Mesodermal cell (in vitro differentiated cells): ENCODE measurements around the gene CSNK1E.
A peak's percentile ranks its signal among the peaks of the same experiment; 100 is the strongest.

ENCODE experiments used
- H3K27ac ChIP-seq: 2 replicates; pipeline ENCODE4 v1.7.0; 2013; ENCODE audit warnings: mild to moderate bottlenecking, low read depth, low read length, moderate library complexity; ENCODE audit not compliant: severe bottlenecking
- H3K36me3 ChIP-seq: 2 replicates; pipeline ENCODE4 v1.7.1; 2013; ENCODE audit warnings: mild to moderate bottlenecking, low read length, moderate library complexity; ENCODE audit not compliant: control insufficient read depth, insufficient read depth
- H3K4me1 ChIP-seq: one replicate; pipeline ENCODE4 v1.7.1; 2013; ENCODE audit warnings: mild to moderate bottlenecking, low read length; ENCODE audit not compliant: insufficient read depth, control insufficient read depth, poor library complexity, severe bottlenecking
- H3K4me3 ChIP-seq: 2 replicates; pipeline ENCODE4 v1.7.0; 2013; ENCODE audit warnings: low read length, control low read depth, mild to moderate bottlenecking; ENCODE audit not compliant: insufficient read depth, poor library complexity, severe bottlenecking; ENCODE audit errors: extremely low read depth
- H3K9me3 ChIP-seq: 2 replicates; pipeline ENCODE4 v1.7.1; 2013; ENCODE audit warnings: mild to moderate bottlenecking, low read length, moderate library complexity; ENCODE audit not compliant: control insufficient read depth
- WGBS, 2 experiments: methylation state at CpG; one replicate each; pipeline ENCODE4 v1.1.5; 2013; ENCODE audit warnings: missing lambda C conversion rate in 2 of 2; ENCODE audit not compliant: insufficient coverage in 2 of 2; 5-methylcytosine and 5-hydroxymethylcytosine counted together

The CSNK1E gene

DNA sequence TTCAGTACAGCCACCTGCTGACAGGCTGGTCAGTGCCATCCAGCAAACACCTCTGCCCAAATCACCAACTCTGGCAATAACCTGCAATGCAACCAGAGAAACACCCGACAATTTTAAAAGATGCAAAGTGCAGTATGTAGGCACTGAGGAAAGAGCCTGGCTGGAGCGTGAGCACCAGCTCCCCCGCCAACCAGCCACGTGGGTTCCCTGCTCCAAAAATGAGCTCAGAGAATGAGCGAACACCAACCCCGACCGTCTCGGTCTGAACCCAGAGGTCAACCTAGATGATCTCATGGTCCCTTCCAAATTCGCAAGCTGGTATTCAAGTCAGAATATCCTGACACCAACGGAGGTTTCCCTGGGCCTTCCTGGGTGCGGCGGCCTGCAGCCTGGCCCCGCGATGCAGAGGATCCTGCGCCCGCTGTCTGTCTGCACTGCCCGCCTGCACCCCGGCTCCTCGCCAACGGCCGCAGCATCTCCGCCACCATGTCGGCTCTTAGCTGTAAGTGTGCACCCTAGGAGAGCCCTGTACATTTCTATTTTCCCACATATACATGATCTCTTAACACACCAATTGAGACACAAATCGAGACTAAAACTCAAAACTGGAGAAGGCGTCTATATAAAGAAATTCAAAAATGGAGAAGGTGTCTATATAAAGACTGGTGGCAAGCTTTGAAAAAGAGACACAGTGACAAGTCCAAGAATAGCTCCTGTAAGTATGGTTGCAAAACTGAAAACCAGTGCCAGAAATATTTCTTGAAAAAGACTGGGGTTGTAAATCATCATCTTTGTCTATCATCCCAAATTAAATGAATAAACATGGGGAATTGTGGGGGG lies 67.2 kb downstream of the CSNK1E start:
- Histone ChIP-seq H3K36me3 (peaks cover 50% of the 10 kb centered on the region), H3K4me1 (no peaks in the 10 kb centered on the region), H3K9me3 (peaks cover 6% of the 10 kb centered on the region), H3K27ac (no peak overlapping the region), H3K4me3 (no peak overlapping the region)
- 94 to 96% methylated on average over 17 to 19 of the region's 25 CpGs for WGBS, 2 experiments

DNA sequence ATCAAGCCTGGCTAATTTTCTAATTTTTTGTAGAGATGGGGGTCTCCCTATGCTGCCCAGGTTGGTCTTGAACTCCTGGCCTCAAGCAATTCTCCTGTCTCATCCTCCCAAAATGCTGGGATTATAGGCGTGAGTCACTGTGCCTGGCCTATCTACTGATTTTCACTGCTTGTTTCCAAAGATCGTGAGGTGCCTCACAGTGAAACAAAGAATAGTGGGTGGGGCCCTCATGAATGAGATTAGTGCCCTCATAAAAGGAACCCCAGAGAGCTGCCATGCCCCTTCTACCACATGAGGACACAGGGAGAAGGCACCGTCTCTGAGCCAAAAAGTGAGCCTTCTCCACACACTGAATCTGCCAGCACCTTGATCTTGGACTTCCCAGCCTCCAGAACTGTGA lies 67.9 kb downstream of the CSNK1E start:
- Histone ChIP-seq H3K4me3 (no peak overlapping the region), H3K27ac (no peak overlapping the region), H3K9me3 (peaks cover 6% of the 10 kb centered on the region), H3K4me1 (no peaks in the 10 kb centered on the region), H3K36me3 (peaks cover 54% of the 10 kb centered on the region)
- WGBS, 2 experiments, result 67 to 77% methylated on average over 1 to 2 of the region's 3 CpGs

DNA sequence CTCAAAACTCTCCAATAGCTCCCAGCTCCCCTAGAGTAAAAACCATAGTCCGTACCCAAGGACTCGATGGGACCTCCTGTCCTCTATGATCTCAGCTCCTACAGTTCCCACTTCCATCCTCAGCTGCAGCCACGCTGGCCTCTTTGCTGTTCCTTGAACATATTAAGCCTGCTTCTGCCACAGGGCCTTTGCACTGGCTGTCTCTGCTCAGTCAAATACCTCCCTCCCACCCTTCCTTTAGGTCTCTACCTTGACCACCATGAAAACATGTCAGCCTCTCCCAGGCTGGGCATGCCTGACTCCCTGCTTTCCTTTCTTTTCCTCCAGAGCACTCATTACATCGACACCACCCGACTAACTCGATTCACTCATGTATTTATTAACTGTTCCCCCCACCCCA lies 69.0 kb downstream of the CSNK1E start:
- 99% methylated on average over 6 of the region's 6 CpGs for WGBS, 2 experiments
- peaks cover 6% of the 10 kb centered on the region for H3K9me3 ChIP-seq
- no peak overlapping the region for H3K27ac ChIP-seq
- H3K4me1 ChIP-seq, result peaks cover 9% of the 10 kb centered on the region
- no peak overlapping the region for H3K4me3 ChIP-seq
- peaks cover 64% of the 10 kb centered on the region for H3K36me3 ChIP-seq

DNA sequence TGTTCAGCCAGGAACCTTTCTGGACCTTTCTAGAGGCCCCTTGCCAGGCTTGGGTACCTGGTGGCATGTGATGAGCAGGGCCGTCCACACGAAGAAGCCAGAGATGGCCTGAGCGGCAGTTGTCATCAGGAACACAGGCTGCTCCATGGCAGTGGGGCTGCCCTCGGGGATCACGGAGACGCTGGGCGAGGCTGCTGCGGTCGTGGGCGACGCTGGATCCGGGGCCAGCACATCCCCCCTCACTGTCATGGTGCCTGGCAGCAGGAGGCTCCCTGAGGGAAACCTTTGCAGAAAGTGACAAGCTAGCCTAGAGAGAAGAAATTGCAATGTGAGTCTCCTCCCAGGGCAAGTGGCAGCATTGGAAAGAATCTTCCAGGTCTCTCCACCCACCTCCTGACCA lies 69.5 kb downstream of the CSNK1E start:
- 95 to 99% methylated on average over 10 to 12 of the region's 12 CpGs for WGBS, 2 experiments
- no peak overlapping the region for H3K4me3 ChIP-seq
- no peak overlapping the region for H3K27ac ChIP-seq
- H3K4me1 ChIP-seq, result peaks cover 13% of the 10 kb centered on the region
- peaks cover 65% of the 10 kb centered on the region for H3K36me3 ChIP-seq
- H3K9me3 ChIP-seq, result peaks cover 6% of the 10 kb centered on the region

DNA sequence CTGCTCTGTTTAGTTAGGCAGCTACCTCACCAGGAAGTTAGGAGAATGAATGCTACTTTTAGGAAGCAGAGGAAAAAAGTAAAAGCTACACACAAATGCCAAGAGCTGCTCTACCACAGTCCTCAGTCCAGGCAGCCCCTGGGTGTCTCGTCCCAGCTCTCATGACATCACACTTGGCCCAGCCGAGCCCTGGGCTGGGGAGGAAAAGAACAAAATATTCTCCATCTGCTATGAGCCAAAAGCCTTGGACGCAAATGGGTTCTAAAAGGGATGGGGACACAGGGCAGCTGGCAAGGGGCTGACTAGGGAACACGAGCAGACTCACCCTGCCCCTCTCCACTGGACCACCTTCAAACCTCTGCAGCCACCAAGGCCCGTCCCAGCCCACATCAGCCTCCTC lies 70.5 kb downstream of the CSNK1E start:
- 94 to 96% methylated on average over 5 of the region's 5 CpGs for WGBS, 2 experiments
- H3K4me3 ChIP-seq, result no peak overlapping the region
- peaks cover 6% of the 10 kb centered on the region for H3K9me3 ChIP-seq
- H3K36me3 ChIP-seq, result peaks cover 63% of the 10 kb centered on the region
- peaks cover 13% of the 10 kb centered on the region for H3K4me1 ChIP-seq
- H3K27ac ChIP-seq, result no peak overlapping the region

DNA sequence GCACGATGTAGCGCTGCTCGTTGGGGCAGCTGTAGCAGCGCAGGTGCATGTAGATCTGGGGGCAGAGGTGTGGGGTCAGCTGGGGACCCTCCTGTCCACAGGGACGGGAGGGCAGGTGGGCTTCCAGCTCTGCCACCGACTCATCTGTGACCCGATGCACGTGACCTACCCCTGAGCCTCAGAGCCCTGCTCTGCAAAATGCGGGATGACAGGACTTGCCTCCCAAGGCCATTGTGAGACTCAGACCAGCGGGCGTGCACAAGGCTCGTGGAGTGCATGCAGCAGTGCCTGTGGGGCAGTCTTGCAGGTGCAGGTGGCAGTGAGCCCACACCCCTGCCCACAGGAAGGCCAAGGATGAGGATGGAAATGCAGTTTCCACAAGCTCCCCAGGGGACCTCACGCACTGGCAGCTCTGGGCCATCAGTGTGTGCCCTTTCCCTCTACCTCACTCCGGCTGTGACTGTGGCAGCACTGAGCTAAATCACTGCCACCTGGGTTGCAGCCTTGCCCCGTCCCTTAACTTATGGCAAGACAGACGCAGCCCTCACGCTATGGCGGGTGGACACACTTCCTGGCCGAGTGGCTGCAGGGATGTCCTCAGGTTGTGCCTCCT lies 71.1 kb downstream of the CSNK1E start:
- H3K27ac ChIP-seq, result no peak overlapping the region
- 97 to 99% methylated on average over 16 to 18 of the region's 19 CpGs for WGBS, 2 experiments
- peaks cover 6% of the 10 kb centered on the region for H3K9me3 ChIP-seq
- no peak overlapping the region for H3K4me3 ChIP-seq
- H3K4me1 ChIP-seq, result peaks cover 13% of the 10 kb centered on the region
- H3K36me3 ChIP-seq, result peaks cover 58% of the 10 kb centered on the region

DNA sequence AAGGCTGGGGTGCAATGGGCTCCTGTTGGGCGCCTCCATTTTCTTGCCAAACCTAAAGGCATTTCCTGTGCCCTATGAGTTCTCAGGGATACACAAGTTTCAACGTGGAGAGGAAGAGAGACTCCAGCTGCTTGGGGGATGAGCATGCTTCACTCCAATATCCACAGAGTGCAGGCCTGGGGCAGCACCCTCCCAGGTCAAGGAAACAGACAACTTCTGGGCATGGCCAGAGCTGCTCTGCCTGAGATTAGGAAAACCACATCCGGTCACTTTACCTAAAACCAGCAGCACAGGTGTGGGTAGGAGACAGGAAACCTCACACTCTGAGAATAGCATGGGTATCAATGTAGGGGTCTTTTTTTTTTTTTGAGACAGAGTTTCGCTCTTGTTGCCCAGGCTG lies 73.1 kb downstream of the CSNK1E start:
- Histone ChIP-seq H3K4me1 (peaks cover 27% of the 10 kb centered on the region), H3K27ac (no peak overlapping the region), H3K36me3 (peaks cover 43% of the 10 kb centered on the region), H3K4me3 (no peak overlapping the region), H3K9me3 (peaks cover under 1% of the 10 kb centered on the region)
- 70 to 83% methylated on average over 2 of the region's 4 CpGs for WGBS, 2 experiments

DNA sequence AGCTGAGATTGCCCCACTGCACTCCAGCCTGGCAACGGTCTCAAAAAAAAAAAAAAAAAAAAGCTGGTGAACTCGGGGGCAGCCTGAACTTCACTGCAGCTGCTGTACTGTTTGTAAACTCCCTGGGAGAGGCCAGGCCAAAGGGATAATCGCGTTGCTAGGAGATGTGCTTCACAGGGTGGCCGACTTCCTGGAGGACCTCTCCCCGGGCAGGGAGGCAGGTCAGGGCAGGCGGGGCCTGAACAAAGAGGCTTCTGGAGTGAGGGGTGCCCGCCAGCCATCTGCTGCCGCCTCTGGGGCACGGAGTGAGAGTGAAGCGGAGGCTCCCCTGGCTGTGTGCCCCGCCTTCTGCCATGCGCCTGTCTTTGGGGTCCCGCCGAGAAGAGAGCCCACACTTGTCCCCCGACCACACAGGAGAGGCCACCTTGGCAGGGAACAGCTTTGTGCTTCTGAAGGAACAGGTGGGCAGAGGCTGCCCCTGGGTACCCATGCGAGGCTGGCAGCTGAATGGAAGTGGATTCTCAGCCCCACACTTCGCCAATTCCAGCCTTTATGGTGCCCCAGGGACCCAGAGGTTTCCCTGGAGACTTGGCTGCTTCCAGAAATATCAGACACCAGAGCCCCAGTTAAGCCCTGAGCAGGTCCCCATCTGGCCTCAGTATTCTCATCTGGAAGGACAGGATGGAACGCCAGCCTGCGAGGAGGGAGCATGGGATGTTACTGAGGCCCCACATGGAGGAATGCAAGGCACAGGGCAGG lies 74.0 kb downstream of the CSNK1E start:
- peak overlapping the region; percentile 45 for H3K27ac ChIP-seq
- peaks cover 31% of the 10 kb centered on the region for H3K4me1 ChIP-seq
- WGBS, 2 experiments, result 77 to 78% methylated on average over 12 to 17 of the region's 20 CpGs
- H3K36me3 ChIP-seq, result peaks cover 45% of the 10 kb centered on the region
- no peak overlapping the region for H3K4me3 ChIP-seq
- H3K9me3 ChIP-seq, result no peaks in the 10 kb centered on the region

DNA sequence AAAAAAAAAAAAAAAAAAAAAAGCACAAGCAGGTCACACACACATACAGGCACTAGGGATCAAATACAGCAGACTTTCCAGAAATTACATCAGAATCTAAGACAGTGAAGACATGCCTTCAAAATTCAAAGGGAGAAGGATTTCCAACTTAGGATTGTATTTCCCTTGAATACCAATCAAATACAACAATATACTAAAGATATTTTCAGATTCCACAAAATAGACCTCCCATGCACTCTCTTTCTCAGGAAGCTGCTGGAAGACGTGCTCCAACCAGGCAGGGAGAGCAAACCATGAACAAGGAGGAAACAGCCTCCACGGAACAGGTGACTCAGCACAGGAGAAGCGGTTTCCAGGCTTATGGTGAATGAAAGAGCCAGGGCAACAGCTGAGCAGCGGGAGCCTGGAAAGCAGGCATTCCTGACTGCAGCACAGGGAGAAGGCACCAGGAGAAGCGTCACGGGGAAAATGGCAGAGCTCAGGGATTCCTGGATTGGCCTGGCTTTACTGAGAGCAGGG lies 76.4 kb downstream of the CSNK1E start:
- 14 to 29% methylated on average over 5 to 6 of the region's 6 CpGs for WGBS, 2 experiments
- H3K4me3 ChIP-seq, result no peak overlapping the region
- H3K9me3 ChIP-seq, result no peaks in the 10 kb centered on the region
- H3K27ac ChIP-seq, result peak overlapping the region; percentile 90
- peaks cover 31% of the 10 kb centered on the region for H3K4me1 ChIP-seq
- H3K36me3 ChIP-seq, result peaks cover 49% of the 10 kb centered on the region
